ENCODE data around the gene EFCAB12.
"Not testable (repeated sequence)": the region's sequence is repeated elsewhere in the genome, so short reads cannot be mapped to it uniquely, and the experiment has no call there.

The EFCAB12 gene

GRCh38 chr3:129398803-129399144 lies 29.7 kb downstream of the EFCAB12 start:
- DNase-seq (ENCODE audit: low read depth in 2 of 3, low spot score in 2 of 3): peak in 1 of 3 experiments; percentile 6

- not testable (repeated sequence) for DNase-seq (ENCODE audit: low read depth in 2 of 3, low spot score in 2 of 3)
Observed at GRCh38 chr3:129393760-129394564, 34.5 kb downstream of the EFCAB12 start.

GRCh38 chr3:129393271-129393670 lies 35.2 kb downstream of the EFCAB12 start:
- DNase-seq (ENCODE audit: low read depth in 2 of 3, low spot score in 2 of 3): no peak

GRCh38 chr3:129392106-129392887 lies 36.1 kb downstream of the EFCAB12 start:
- not testable (repeated sequence) for DNase-seq (ENCODE audit: low read depth in 2 of 3, low spot score in 2 of 3)

- DNase-seq (ENCODE audit: low read depth in 2 of 3, low spot score in 2 of 3): not testable (repeated sequence)
Observed at GRCh38 chr3:129391583-129391982, 36.9 kb downstream of the EFCAB12 start.

GRCh38 chr3:129389572-129389937 lies 38.9 kb downstream of the EFCAB12 start:
- DNase-seq (ENCODE audit: low read depth in 2 of 3, low spot score in 2 of 3): no peak

GRCh38 chr3:129388791-129389571 lies 39.5 kb downstream of the EFCAB12 start:
- not testable (repeated sequence) for DNase-seq (ENCODE audit: low read depth in 2 of 3, low spot score in 2 of 3)

- no peak for DNase-seq (ENCODE audit: low read depth in 2 of 3, low spot score in 2 of 3)
Observed at GRCh38 chr3:129387487-129387886, 40.9 kb downstream of the EFCAB12 start.

- DNase-seq (ENCODE audit: low read depth in 2 of 3, low spot score in 2 of 3): no peak
Observed at GRCh38 chr3:129386984-129387383, 41.5 kb downstream of the EFCAB12 start.

- not testable (repeated sequence) for DNase-seq (ENCODE audit: low read depth in 2 of 3, low spot score in 2 of 3)
Observed at GRCh38 chr3:129385507-129385906, 42.9 kb downstream of the EFCAB12 start.

GRCh38 chr3:129384594-129385323 lies 43.7 kb downstream of the EFCAB12 start:
- no peak for DNase-seq (ENCODE audit: low read depth in 2 of 3, low spot score in 2 of 3)

- not testable (repeated sequence) for DNase-seq (ENCODE audit: low read depth in 2 of 3, low spot score in 2 of 3)
Observed at GRCh38 chr3:129384103-129384502, 44.3 kb downstream of the EFCAB12 start.

GRCh38 chr3:129383292-129383860 lies 45.1 kb downstream of the EFCAB12 start:
- peak in 1 of 3 experiments; percentile 14 for DNase-seq (ENCODE audit: low read depth in 2 of 3, low spot score in 2 of 3)

GRCh38 chr3:129382366-129382765 lies 46.1 kb downstream of the EFCAB12 start:
- no peak for DNase-seq (ENCODE audit: low read depth in 2 of 3, low spot score in 2 of 3)

GRCh38 chr3:129379582-129380358 lies 48.7 kb downstream of the EFCAB12 start:
- DNase-seq (ENCODE audit: low read depth in 2 of 3, low spot score in 2 of 3): no peak

GRCh38 chr3:129378949-129379348 lies 49.5 kb downstream of the EFCAB12 start:
- DNase-seq (ENCODE audit: low read depth in 2 of 3, low spot score in 2 of 3): no peak

- DNase-seq (ENCODE audit: low read depth in 2 of 3, low spot score in 2 of 3): no peak
Observed at GRCh38 chr3:129377615-129378014, 50.8 kb downstream of the EFCAB12 start.

GRCh38 chr3:129375099-129375498 lies 53.3 kb downstream of the EFCAB12 start:
- DNase-seq (ENCODE audit: low read depth in 2 of 3, low spot score in 2 of 3): no peak

GRCh38 chr3:129371041-129371826 lies 57.2 kb downstream of the EFCAB12 start:
- no peak for DNase-seq (ENCODE audit: low read depth in 2 of 3, low spot score in 2 of 3)
